NK-92 treated with Interleukin-12 subunit alpha and Interleukin-12 subunit beta, amount 100 ng/mL, for 24 hours (cell line): ENCODE measurements around the gene RABGGTB.
"Not testable (repeated sequence)": the region's sequence is repeated elsewhere in the genome, so short reads cannot be mapped to it uniquely, and the experiment has no call there.

ENCODE experiments used
- DNase-seq: peaks from one replicate; lab custom pipeline; 2025; lab: John Stamatoyannopoulos, UW

Gene RABGGTB

DNA sequence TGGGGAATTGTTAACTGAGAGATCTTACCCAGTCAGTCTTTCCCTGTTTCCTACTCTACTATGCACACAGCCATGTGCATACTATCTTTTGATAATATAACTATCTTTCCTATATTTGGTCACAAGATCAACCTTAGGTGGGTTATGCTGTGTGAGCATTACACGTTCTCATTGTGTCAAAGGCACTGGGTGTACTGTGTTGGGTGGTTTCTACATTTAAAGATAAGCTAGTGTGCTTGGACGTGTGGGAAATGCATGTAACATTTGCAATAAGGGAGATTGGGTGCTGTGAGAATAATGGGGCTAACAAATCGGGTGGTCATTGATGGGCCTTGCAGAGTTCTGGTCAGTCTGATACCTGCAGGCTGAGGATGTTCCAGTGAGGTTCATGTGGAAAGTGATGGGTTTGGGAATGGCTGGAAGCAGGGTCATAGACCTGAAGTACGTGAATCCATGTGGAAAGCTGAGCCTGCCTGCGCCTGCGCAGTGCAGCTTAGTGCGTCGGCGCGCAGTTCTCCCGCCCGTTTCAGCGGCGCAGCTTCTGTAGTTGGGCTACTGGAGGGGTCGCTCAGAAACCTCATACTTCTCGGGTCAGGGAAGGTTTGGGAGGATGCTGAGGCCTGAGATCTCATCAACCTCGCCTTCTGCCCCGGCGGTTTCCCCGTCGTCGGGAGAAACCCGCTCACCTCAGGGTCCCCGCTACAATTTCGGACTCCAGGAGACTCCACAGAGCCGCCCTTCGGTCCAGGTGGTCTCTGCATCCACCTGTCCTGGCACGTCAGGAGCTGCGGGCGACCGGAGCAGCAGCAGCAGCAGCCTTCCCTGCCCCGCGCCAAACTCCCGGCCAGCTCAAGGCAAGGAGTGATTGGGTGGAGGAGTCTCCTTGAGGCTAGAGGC, 10.6 kb downstream of the RABGGTB start, which contains the start of gene MSH4:
TSS of gene MSH4 (plus strand) at position 507 of the 897 bp plus-strand sequence. CDS start at position 611, 104 bp downstream.
- DNase-seq = no peak

DNA sequence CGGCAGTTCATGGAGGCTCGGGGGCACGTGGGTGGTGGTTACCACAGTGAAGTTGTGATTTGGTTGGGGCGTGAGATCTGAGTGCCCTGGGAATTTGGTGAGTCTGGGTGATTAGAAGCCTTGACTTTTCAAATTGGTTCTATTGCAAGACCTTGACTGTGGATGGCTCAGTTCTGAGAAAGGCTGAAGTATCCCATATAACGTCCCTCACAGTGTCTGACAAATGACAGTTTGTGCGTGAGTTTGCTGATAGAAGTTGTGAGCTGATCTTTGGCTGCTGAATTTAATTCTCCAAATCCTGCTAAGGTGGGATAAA, 11.2 kb downstream of the RABGGTB start:
- DNase-seq = no peak

DNA sequence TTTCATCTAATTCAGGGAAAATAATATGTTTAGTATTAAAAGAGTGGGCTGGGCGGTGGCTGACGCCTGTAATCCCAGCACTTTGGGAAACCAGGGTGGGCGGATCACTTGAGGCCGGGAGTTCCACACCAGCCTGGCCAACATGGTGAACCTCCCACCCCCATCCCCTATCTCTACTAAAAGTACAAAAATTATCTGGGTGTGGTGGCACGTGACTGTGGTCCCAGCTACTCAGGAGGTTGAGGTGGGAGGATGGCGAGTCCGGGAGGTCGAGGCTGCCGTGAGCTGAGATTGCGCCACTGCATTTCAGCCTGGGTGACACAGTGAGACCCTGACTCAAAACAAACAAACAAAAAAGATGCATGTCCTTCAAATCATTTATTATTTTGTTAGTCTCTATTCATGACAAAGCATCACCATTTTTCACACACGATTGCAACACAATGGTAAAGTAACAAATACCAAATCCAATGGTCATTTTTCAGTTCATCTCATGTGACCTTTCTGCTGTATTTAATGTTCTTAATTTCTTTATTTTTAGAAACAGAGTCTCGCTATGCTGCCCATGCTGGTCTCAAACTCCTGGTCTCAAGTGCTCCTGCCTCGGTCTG, 11.7 kb downstream of the RABGGTB start:
- no peak for DNase-seq

DNA sequence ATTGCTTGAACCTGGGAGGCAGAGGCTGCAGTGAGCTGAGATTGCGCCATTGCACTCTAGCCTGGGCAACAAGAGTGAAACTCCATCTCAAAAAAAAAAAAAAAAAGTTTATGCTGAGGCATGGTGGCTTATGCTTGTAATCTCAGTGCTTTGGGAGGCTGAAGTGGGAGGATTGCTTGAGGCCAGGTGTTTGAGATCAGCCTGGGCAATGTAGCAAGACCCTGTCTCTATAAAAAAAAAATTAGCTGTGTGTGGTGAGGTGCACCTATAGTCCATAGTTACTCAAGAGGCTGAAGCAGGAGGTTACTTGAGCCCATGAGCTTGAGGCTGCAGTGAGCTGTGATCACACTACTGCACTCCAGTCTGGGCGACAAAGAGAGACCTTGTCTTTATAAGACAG, 15.4 kb downstream of the RABGGTB start:
- not testable (repeated sequence) for DNase-seq

DNA sequence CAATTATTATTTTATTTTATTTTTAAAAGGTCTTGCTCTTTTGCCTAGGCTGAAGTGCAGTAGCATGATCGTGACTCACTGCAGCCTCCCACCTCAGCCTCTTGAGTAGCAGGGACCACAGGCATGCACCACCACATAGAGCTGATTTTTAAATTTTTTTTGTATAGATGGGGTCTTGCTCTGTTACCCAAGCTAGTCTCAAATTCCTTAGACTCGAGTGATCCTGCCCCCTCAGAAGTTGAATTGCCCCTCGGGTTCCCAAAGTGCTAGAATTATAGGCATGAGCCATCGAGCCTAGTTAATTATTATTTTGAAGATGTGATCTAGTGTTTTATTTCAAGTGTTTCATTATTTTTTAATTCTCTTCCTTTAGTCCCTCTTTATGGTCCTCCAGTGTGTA, 22.9 kb downstream of the RABGGTB start:
- no peak for DNase-seq

DNA sequence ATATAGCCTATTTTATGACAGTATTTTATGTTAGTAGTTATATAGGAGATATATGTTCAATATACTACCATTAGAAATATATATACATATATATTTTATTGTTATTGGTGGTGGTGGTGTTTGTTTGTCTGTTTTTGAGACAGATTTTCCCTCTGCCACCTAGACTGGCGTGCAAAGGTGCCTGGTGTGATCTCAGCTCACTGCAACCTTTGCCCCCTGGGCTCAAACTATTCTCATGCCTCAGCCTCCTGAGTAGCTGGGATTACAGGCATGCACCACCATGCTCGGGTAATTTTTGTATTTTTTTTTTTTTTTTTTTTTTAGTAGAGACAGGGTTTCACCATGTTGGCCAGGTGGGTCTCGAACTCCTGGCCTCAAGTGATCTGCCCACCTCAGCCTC, 24.1 kb downstream of the RABGGTB start:
- not testable (repeated sequence) for DNase-seq

DNA sequence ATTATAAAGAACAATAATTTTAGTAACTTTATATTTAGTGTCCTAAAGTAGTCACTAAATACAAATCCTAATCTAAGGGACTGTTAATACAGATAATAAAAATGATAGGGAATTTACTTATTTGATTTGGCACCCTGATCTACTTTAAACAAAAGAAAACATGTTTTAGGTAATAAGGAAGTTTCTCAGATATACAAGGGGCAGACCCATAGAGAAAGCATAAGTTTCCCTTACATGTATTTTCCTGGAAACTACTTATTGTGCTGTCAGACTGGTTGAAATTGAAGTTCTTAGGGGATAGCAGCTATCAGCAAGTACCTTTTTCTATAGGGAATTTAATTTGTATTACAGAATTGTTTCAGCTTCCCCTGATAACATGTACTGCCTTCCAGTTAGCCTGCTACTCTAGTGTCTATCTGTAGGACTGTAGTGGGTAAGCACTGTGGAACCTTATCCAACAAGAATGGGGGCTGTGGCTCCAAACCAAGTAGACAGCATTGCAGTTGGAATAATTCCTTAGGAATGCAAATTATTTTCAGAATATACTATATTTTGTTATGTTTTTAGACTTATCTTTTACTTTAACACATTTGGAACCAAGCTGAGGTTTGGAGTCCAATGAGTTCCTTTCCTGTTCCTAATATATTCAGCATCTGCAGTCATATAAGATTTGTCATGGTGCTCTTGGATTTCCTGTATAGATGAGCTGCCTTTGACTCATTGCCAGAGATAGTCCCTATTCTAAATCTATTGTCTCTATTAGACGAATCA, 25.3 kb downstream of the RABGGTB start:
- no peak for DNase-seq

DNA sequence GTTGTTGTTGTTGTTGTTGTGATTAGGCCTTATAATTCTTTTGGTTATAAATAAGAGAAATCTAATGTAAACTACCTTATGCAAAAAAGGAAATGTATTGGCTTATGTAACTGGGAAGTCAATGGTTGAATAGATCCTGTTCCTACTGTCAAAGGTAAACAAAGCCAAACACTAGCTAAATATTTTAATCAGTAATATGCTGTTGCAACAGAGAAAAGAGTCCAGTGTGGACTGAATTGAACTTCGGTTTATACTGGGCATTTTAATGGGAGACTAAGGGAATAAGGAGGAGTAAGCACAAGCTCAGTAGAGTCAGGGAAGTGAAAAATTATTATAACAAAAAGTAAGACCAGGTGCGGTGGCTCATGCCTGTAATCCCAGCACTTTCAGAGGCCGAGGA, 26.0 kb downstream of the RABGGTB start:
- DNase-seq = no peak

DNA sequence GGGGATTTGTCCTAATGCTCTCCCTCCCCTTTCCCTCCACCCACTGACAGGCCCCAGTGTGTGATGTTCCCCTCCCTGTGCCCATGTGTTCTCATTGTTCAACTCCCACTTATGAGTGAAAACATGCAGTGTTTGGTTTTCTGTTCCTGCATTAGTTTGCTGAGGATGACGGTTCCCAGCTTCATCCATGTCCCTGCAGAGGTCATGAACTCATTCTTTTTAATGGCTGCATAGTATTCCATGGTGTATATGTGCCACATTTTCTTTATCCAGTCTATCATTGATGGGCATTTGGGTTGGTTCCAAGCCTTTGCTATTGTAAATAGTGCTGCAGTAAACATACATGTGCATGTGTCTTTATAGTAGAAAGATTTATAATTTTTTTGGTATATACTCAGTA, 37.5 kb downstream of the RABGGTB start:
- not testable (repeated sequence) for DNase-seq

DNA sequence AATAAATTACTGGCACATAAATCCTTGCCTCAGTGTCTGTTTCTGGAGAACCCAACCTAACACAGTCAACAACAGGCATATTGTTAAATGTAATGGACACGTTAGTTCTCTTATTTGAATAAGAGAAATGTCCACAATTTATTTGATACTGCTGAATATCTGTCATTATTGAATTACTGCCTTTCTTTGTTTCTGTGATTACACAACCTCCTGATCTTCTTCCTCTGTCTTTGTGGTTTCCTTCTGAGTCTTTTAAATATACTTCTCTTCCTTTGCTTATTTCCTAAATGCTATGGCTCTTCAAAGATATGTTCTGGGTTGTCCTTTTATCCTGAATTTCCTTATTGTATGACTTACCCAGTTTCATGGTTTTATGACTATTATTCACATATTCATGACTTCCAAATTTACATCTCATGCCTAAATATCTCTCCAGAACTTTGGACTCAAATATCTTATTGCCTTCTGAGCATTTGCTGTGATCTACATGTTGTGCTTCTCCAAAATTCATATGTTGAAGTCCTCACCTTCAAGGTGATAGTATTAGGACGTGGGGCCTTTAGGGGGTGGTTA, 50.6 kb downstream of the RABGGTB start:
- DNase-seq = no peak

DNA sequence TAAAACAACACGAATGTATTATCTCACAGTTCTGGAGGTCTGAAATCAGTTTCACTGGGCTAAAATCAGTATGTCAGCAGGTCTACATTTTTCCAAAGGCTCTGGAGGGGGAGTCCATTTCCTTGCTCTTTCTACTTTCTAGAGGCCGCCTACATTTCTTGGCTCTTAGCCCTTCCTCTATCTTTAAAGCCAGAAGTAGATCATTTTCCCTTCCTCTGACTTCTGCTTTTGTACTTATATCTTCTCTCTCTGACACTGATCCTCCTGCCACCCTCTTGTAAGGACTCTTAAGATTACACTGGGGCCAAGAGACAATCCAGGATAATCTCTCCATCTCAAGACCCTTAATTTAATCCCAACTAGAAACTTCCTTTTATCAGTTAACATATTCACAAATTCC, 52.0 kb downstream of the RABGGTB start:
- no peak for DNase-seq

DNA sequence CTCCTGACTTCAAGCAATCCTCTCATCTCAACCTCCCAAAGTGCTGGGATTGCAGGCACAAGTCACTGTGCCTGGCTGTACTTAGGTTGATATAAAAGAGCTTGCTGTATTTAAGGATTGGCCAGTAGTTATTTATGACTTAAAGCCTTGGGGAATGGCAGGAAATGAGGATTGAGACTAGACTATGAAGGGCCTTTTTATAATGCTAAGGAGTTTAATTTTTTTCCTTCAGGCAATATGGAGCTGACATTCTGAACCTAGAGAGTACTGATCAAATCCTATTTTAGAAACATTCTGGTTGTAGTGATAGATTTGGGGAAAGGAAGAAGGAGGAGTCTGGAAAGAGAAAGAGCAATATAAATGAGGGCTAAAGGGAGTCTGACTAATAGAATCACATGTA, 55.4 kb downstream of the RABGGTB start:
- DNase-seq = no peak
